HepG2 (cell line): ENCODE data around the gene INHBA. TPM values are rescaled to one million over a fixed set of nuclear protein-coding genes. Genes with fewer than 3 reads are reported as not detected.

Source experiments
- ATAC-seq: fragments of 200-7000 bp; cut with Tn5 transposase; 3 replicates; pipeline ENCODE4 v1.9.1; 2020; ENCODE audit warnings: mild to moderate bottlenecking, moderate library complexity
- BruUV-seq: library from RNA; stranded (reverse); fragments of 400-500 nt; replicated peaks from 2 replicates; lab custom pipeline; 2021; lab: Mats Ljungman, UMichigan
- CTCF ChIA-PET: fragments of 300-600 bp; formaldehyde crosslinking; extraction: SDS; loops from one replicate; lab custom pipeline; 2021; ENCODE audit warnings: low total read pairs, inconsistent platforms, low intra/inter-chr PET ratio; lab: Yijun Ruan, JAX
- POLR2A ChIA-PET: fragments of 350-600 bp; sonication (Branson Sonifier 250); formaldehyde crosslinking; loops from one replicate; lab custom pipeline; 2020; ENCODE audit warnings: antibody characterized with exemption, inconsistent platforms; lab: Yijun Ruan, JAX
- DNase-seq: peaks from one replicate; pipeline ENCODE4 v3.0.0-alpha.2; 2015; ENCODE audit warnings: low spot score
- FAIRE-seq: peaks from 3 replicates; lab custom pipeline; 2011; peaks lifted over from hg19 to GRCh38; lab: Jason Lieb, UNC
- H2AFZ ChIP-seq: one replicate; pipeline ENCODE4 v1.6.1; 2011; ENCODE audit warnings: low read length, inconsistent platforms
- H3K27ac ChIP-seq: fragments of 300-600 bp; 3 replicates; pipeline ENCODE4 v1.8.0; 2011; ENCODE audit warnings: mixed run types, mild to moderate bottlenecking, mixed read lengths, low read length, inconsistent platforms; ENCODE audit not compliant: insufficient read depth; ENCODE audit errors: extremely low read length
- H3K27me3 ChIP-seq, 2 experiments: fragments of 200-600 bp in 1 of 2; 2 replicates in 1 of 2; 3 replicates in 1 of 2; pipeline versions ENCODE4 v1.6.0 to v1.8.0; 2011; ENCODE audit warnings: low read length in 2 of 2, mild to moderate bottlenecking in 2 of 2, moderate library complexity in 2 of 2, inconsistent platforms in 1 of 2; ENCODE audit not compliant: insufficient read depth in 2 of 2, control insufficient read depth in 1 of 2
- H3K36me3 ChIP-seq, 2 experiments: fragments of 200-600 bp in 1 of 2; replicated peaks in 1 of 2; 2 replicates in 1 of 2; 3 replicates in 1 of 2; pipeline versions ENCODE4 v1.5.1 to v1.8.0; 2011; ENCODE audit warnings: low read length in 2 of 2, inconsistent platforms in 1 of 2; ENCODE audit not compliant: insufficient read depth in 2 of 2, control insufficient read depth in 1 of 2
- H3K4me1 ChIP-seq: 2 replicates; pipeline ENCODE4 v1.5.1; 2012; ENCODE audit warnings: low read length, inconsistent platforms; ENCODE audit not compliant: insufficient read depth
- H3K4me2 ChIP-seq: 2 replicates; pipeline ENCODE4 v1.6.0; 2011; ENCODE audit warnings: low read depth, low read length, inconsistent platforms
- H3K4me3 ChIP-seq, 3 experiments: fragments of 200-600 bp in 1 of 3; sonication (generic), shearing (Covaris generic) in 1 of 3; replicated peaks in 1 of 3; 2 replicates each; pipeline ENCODE4 v1.5.1; 2011 to 2016; ENCODE audit warnings: low read length in 3 of 3, inconsistent platforms in 2 of 3, low read depth in 2 of 3, mild to moderate bottlenecking in 2 of 3, control low read depth in 1 of 3, mixed read lengths in 1 of 3; ENCODE audit not compliant: insufficient read depth in 1 of 3
- H3K79me2 ChIP-seq: one replicate; pipeline ENCODE4 v1.6.1; 2011; ENCODE audit warnings: low read length, inconsistent platforms; ENCODE audit not compliant: insufficient read depth
- H3K9ac ChIP-seq: 2 replicates; pipeline ENCODE4 v1.6.0; 2011; ENCODE audit warnings: mild to moderate bottlenecking, low read depth, low read length, inconsistent platforms; ENCODE audit not compliant: insufficient read depth
- H3K9me3 ChIP-seq: 2 replicates; pipeline ENCODE4 v1.5.1; 2012; ENCODE audit warnings: mild to moderate bottlenecking, low read length
- H4K20me1 ChIP-seq: 2 replicates; pipeline ENCODE4 v1.6.0; 2011; ENCODE audit warnings: inconsistent platforms, mild to moderate bottlenecking, low read length, moderate library complexity; ENCODE audit not compliant: insufficient read depth
- BORCS8-MEF2B ChIP-seq: sonication (generic); formaldehyde crosslinking; IDR thresholded peaks from 2 replicates; pipeline ENCODE4 v1.8.0; 2022; ENCODE audit warnings: mild to moderate bottlenecking, missing genetic modification reagents
- CBX2 ChIP-seq, 2 experiments: fragments of 200-600 bp in 1 of 2; sonication (generic); formaldehyde crosslinking in 1 of 2; IDR thresholded peaks; 2 replicates each; pipeline versions ENCODE4 v1.7.0 to v1.8.1; 2018 to 2022; ENCODE audit warnings: low read depth in 2 of 2, low read length in 1 of 2, mild to moderate bottlenecking in 1 of 2, missing genetic modification reagents in 1 of 2
- DMAP1 ChIP-seq: IDR thresholded peaks from 2 replicates; pipeline ENCODE4 v1.6.1; 2016
- GABPA ChIP-seq, 2 experiments: IDR thresholded peaks; 2 replicates each; pipeline ENCODE4 v1.6.1; 2011 to 2016; ENCODE audit warnings: low read depth in 2 of 2, low read length in 1 of 2, missing biosample characterization in 1 of 2, missing genetic modification characterization in 1 of 2
- KDM2A ChIP-seq: sonication (generic); formaldehyde crosslinking; IDR thresholded peaks from 2 replicates; pipeline ENCODE4 v1.4.0; 2020; ENCODE audit warnings: low read depth, missing genetic modification reagents, borderline replicate concordance
- PHF21A ChIP-seq: sonication (generic); formaldehyde crosslinking; IDR thresholded peaks from 2 replicates; pipeline ENCODE4 v1.5.0; 2020; ENCODE audit warnings: mild to moderate bottlenecking, missing genetic modification reagents
- POLR2AphosphoS5 ChIP-seq: IDR thresholded peaks from 2 replicates; pipeline ENCODE4 v1.6.1; 2012; ENCODE audit warnings: low read depth, low read length
- SAFB2 ChIP-seq: sonication (generic); formaldehyde crosslinking; IDR thresholded peaks from 2 replicates; pipeline ENCODE4 v1.5.1; 2020; ENCODE audit warnings: missing genetic modification reagents, low read depth, mild to moderate bottlenecking, borderline replicate concordance
- ZNF10 ChIP-seq: sonication (generic); formaldehyde crosslinking; IDR thresholded peaks from 2 replicates; pipeline ENCODE4 v1.4.0; 2020; ENCODE audit warnings: mild to moderate bottlenecking, low read depth, missing genetic modification reagents, borderline replicate concordance
- ZNF17 ChIP-seq: sonication (generic); formaldehyde crosslinking; IDR thresholded peaks from 2 replicates; pipeline ENCODE4 v1.5.0; 2020; ENCODE audit warnings: mild to moderate bottlenecking, missing genetic modification reagents
- ZNF260 ChIP-seq: sonication (generic); formaldehyde crosslinking; IDR thresholded peaks from 2 replicates; pipeline ENCODE4 v1.4.0; 2020; ENCODE audit warnings: missing genetic modification reagents, low read depth, mild to moderate bottlenecking, borderline replicate concordance
- ZNF496 ChIP-seq: sonication (generic); formaldehyde crosslinking; IDR thresholded peaks from 2 replicates; pipeline ENCODE4 v1.8.1; 2023; ENCODE audit warnings: mild to moderate bottlenecking, moderate library complexity, missing genetic modification reagents; ENCODE audit not compliant: insufficient replicate concordance
- ZNF562 ChIP-seq: sonication (generic); formaldehyde crosslinking; IDR thresholded peaks from 2 replicates; pipeline ENCODE4 v1.8.0; 2022; ENCODE audit warnings: missing genetic modification reagents, borderline replicate concordance
- ZNF569 ChIP-seq: sonication (generic); formaldehyde crosslinking; IDR thresholded peaks from 2 replicates; pipeline ENCODE4 v1.5.0; 2020; ENCODE audit warnings: mild to moderate bottlenecking, missing genetic modification reagents, moderate library complexity, borderline replicate concordance
- ZNF644 ChIP-seq: IDR thresholded peaks from 2 replicates; pipeline ENCODE4 v1.6.1; 2016; ENCODE audit warnings: low read depth
- ZSCAN21 ChIP-seq: sonication (generic); formaldehyde crosslinking; IDR thresholded peaks from 2 replicates; pipeline ENCODE4 v1.8.0; 2022; ENCODE audit warnings: mild to moderate bottlenecking, missing genetic modification reagents, moderate library complexity, borderline replicate concordance
- ZSCAN22 ChIP-seq: sonication (generic); formaldehyde crosslinking; IDR thresholded peaks from 2 replicates; pipeline ENCODE4 v1.4.0; 2020; ENCODE audit warnings: mild to moderate bottlenecking, missing genetic modification reagents
- WGBS: methylation state at CpG from one replicate; pipeline ENCODE4 v1.1.6; 2017; ENCODE audit warnings: low lambda C conversion rate; 5-methylcytosine and 5-hydroxymethylcytosine counted together
- in situ Hi-C: cut with HindIII; loops from 2 replicates; pipeline ENCODE4 v1.10.0; 2017; ENCODE audit warnings: low pct_unique_long_range_greater_than_20kb; ENCODE audit not compliant: extremely low pct_ligation_motif_present
- intact Hi-C: fragments of 100-400 bp; cut with micrococcal nuclease; formaldehyde crosslinking; loops from one replicate; pipeline ENCODE4 v1.10.0; 2022; ENCODE audit not compliant: unreplicated experiment
- polyA plus RNA-seq, 8 experiments: library from polyadenylated mRNA; depleted of rRNA in 3 of 8; stranded (reverse) in 7 of 8; unstranded in 1 of 8; fragments of >200 nt; fragmentation: Illumina TruSeq in 4 of 8; extraction: Trizol in 4 of 8; gene quantifications; 2 replicates each; pipeline versions ENCODE4 v1.2.1 to v1.2.3, GENCODE V29; 2011 to 2016; ENCODE audit warnings: low read depth in 4 of 8, missing spikeins in 1 of 8, mixed read lengths in 1 of 8; ENCODE audit not compliant: insufficient read depth in 1 of 8
- total RNA-seq, 5 experiments: library from RNA; depleted of rRNA; stranded (reverse); fragments of >200 nt; fragmentation: Illumina TruSeq; extraction: Trizol; gene quantifications; 2 replicates each; pipeline ENCODE4 v1.2.3, GENCODE V29; 2016; ENCODE audit warnings: low read depth in 1 of 5
- TF ChIP-seq, protein P1 (sequence below): sonication (generic); formaldehyde crosslinking; IDR thresholded peaks from 2 replicates; pipeline ENCODE4 v1.9.0; 2021; ENCODE audit warnings: missing genetic modification reagents, mild to moderate bottlenecking, borderline replicate concordance
- TF ChIP-seq, protein P2 (sequence below): sonication (generic); formaldehyde crosslinking; IDR thresholded peaks from 2 replicates; pipeline ENCODE4 v1.8.1; 2023; ENCODE audit warnings: mild to moderate bottlenecking, missing genetic modification reagents, borderline replicate concordance
- TF ChIP-seq, protein P3 (sequence below): sonication (generic); formaldehyde crosslinking; IDR thresholded peaks from 2 replicates; pipeline ENCODE4 v1.4.0; 2020; ENCODE audit warnings: missing genetic modification reagents

Gene INHBA
- total and polyA plus RNA-seq, 2 of the 13 experiments (the other 11 are each of a cell fraction or from before 2014, with no cell fraction given) = not detected

DNA sequence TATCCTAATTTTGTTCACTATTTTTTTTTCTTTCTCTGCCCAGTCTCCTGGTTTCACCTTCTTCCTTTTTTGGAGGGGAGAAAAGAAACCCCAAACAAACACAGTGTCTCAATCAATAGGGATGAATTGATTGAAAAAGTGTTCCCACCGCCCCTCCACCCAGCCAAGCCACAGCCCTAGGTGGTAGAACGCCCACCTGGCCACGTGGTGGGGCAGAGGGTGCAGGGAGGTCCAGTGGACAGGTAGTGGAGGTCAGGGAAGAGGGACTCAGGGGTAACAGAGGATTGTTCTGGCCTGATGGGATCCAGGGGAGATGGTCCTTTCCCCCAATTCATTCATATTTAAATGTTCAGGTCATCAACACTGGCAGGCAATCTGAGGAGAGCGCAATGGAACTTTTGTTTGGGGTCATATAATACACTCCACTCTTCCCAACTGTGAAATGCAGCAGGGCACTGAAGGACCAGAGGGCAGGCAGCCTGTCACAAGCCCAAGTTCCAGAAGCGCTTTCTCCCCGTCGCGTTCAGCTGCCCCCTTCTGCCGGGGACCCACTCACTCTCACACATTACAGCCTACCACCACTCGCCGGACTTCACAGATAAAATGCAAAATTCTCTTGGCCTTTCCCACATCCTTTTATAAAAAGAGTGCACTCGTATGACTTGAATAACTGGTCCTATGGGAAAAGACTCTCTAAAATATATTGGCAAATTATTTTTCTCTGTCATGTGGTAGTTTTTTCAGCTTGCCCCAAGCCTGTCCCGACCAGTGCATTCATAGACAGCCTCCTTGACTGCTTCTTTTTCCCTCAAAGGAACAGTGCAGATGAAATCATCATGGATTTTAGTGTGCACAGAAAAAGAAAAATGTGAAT is 1.6 kb downstream of the INHBA start (continued):
- TF ChIP-seq, protein P1, sequence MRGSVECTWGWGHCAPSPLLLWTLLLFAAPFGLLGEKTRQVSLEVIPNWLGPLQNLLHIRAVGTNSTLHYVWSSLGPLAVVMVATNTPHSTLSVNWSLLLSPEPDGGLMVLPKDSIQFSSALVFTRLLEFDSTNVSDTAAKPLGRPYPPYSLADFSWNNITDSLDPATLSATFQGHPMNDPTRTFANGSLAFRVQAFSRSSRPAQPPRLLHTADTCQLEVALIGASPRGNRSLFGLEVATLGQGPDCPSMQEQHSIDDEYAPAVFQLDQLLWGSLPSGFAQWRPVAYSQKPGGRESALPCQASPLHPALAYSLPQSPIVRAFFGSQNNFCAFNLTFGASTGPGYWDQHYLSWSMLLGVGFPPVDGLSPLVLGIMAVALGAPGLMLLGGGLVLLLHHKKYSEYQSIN (CRISPR knock-in tag) = no peak
- no peak for TF ChIP-seq ZNF496 (CRISPR knock-in tag)
- TF ChIP-seq, all 625 proteins: peak for 0

DNA sequence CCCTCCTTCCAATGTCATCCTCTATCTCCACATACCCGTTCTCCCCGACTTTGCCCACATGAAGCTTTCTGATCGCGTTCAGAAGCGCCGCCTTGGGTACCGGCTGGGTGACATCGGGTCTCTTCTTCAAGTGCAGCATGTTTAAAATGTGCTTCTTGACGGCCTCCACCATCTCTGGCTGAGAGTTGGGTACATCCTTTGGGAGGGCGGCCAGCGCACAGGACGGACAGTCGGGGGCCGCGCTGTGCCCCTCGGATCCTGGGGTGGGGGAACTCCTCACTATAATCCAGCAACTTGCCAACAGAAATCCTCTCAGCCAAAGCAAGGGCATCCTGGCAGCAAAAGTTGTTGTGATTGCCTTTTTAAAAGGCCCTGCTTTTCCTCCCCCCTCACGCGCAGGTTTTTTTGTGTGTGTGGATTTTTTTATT is 2.8 kb downstream of the INHBA start:
- Histone ChIP-seq H3K4me1 (peaks cover 6% of the 10 kb centered on the region; the same call in 1 of the 2 replicates), H3K9ac (no peak overlapping the region), H3K27ac (no peak overlapping the region), H4K20me1 (no peaks in the 10 kb centered on the region), H3K36me3 (no peaks in the 10 kb centered on the region), H3K79me2 (no peaks in the 10 kb centered on the region), H3K9me3 (no peaks in the 10 kb centered on the region), H3K4me2 (no peak overlapping the region), H2AFZ (no peak overlapping the region), H3K4me3 (no peak overlapping the region), H3K27me3 (no peaks in the 10 kb centered on the region)
- ATAC-seq = no peak
- BruUV-seq = no TSS peak
- ChIA-PET CTCF (no interaction called here), POLR2A (no interaction called here)
- no peak for DNase-seq
- WGBS = 62% methylated on average over 11 of the region's 18 CpGs
- intact Hi-C loops = no loop called here
- no peak for FAIRE-seq
- TF ChIP-seq BORCS8-MEF2B (no peak), SAFB2 (CRISPR knock-in tag) (no peak), ZNF260 (CRISPR knock-in tag) (no peak), POLR2AphosphoS5 (no peak), DMAP1 (CRISPR knock-in tag) (no peak), ZNF569 (no peak), CBX2 (IDR thresholded peaks at IDR 0.05; ENCODE audit: low read depth, low read length) (no peak), CBX2 (CRISPR knock-in tag; IDR thresholded peaks at IDR 0.05; ENCODE audit: low read depth) (no peak), ZNF17 (CRISPR knock-in tag) (no peak), ZSCAN22 (CRISPR knock-in tag) (no peak), ZSCAN21 (CRISPR knock-in tag) (no peak), ZNF644 (CRISPR knock-in tag) (no peak), ZNF10 (CRISPR knock-in tag) (no peak), KDM2A (CRISPR knock-in tag) (no peak), ZNF562 (CRISPR knock-in tag) (no peak), GABPA (IDR thresholded peaks at IDR 0.05; ENCODE audit: low read depth, low read length) (no peak), GABPA (CRISPR knock-in tag; IDR thresholded peaks at IDR 0.05; ENCODE audit: low read depth) (no peak), PHF21A (CRISPR knock-in tag) (no peak)
- TF ChIP-seq, protein P2, sequence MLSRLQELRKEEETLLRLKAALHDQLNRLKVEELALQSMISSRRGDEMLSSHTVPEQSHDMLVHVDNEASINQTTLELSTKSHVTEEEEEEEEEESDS (CRISPR knock-in tag) = no peak
- TF ChIP-seq, protein P3, sequence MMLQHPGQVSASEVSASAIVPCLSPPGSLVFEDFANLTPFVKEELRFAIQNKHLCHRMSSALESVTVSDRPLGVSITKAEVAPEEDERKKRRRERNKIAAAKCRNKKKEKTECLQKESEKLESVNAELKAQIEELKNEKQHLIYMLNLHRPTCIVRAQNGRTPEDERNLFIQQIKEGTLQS (CRISPR knock-in tag) = no peak
- in situ Hi-C loops = loop anchor here (10.0 to 25.0 kb wide), 2 partner anchors 1375 to 1463 kb away; no protein-coding TSS in a partner anchor
